HG03095 (cell line): ENCODE measurements around the gene OR52E1.

ENCODE experiments used
- ATAC-seq: cut with Tn5 transposase; IDR thresholded peaks from one replicate; pipeline ENCODE4 v1.9.1; 2021; ENCODE audit warnings: moderate library complexity; ENCODE audit not compliant: unreplicated experiment

The OR52E1 gene

GRCh38 chr11:5115339-5115738, 46.0 kb downstream of the OR52E1 start:
- ATAC-seq, result no peak

GRCh38 chr11:5117588-5117987, 48.2 kb downstream of the OR52E1 start:
- ATAC-seq, result no peak

- no peak for ATAC-seq
These were observed 49.5 kb downstream of the OR52E1 start for GRCh38 chr11:5118893-5119292.
